GM18870 (cell line): ENCODE results near the gene DPH1.

Experiments
- ATAC-seq: cut with Tn5 transposase; IDR thresholded peaks from one replicate; pipeline ENCODE4 v1.9.1; 2021; ENCODE audit warnings: moderate library complexity; ENCODE audit not compliant: unreplicated experiment

DPH1 gene

GRCh38 chr17:2060681-2061440 lies 30.9 kb downstream of the DPH1 start:
- no peak for ATAC-seq

- ATAC-seq: no peak
Measured at GRCh38 chr17:2061441-2061958, 31.5 kb downstream of the DPH1 start.

- ATAC-seq: no peak
Measured at GRCh38 chr17:2062571-2063183, 32.7 kb downstream of the DPH1 start.

DNA sequence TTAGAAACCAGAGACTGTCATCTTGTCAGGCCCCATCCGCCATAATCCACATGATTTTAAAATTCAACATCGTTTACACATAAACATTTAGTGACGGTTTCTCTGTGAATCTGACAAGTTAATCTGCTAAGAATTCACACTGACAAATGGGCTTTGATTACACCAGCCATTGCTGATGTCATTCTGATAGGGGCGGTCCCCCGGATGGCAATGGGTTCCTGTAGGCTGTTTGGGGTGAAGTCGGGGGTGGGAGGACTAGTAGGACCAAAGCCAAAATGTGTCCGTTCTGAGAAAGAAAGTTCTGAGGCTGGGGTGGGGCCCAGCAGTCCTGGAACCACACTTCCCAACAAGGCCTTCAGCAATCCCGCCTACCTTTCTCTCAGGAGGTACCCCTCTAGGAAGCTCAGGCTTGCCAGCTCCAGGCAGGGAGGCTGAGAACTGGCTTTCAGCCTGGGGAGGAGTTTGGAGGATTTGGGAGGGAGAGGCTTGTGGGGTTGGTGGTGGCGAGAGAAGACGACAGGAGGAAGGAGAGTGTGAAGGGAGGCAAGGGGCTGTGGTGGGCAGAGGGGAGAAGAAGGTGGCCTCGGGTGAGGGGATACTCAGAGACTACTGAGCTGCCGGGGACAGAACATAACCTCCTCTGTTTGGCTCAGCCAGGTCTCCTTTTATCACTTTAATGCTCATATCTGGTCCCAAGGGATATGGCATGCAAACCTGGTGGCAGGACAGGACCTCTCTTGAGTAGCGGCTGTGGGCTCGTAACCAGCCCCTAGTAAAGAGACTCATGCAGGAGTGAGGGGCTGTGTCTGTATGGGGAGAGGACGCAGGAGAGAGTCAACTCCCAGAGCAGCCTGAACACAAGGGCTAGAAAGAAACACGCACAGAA lies 33.6 kb downstream of the DPH1 start:
- ATAC-seq: no peak

DNA sequence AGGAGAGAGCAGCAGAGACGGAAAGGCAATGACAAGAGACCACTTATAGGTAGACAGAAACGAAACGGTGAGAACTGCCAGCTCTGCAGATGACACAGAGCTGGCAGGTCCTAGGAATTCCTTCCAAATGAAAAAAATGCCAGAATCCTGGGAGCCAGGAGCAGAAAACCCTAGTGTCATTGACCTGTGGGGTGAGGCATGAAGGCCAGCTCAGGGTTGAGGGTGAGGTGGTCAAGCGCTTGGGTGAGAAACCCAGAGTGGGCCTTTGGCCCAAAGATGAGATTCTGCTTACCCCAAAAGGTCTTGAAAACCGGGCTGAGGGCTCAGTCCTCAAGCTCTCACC lies 34.2 kb downstream of the DPH1 start:
- no peak for ATAC-seq

DNA sequence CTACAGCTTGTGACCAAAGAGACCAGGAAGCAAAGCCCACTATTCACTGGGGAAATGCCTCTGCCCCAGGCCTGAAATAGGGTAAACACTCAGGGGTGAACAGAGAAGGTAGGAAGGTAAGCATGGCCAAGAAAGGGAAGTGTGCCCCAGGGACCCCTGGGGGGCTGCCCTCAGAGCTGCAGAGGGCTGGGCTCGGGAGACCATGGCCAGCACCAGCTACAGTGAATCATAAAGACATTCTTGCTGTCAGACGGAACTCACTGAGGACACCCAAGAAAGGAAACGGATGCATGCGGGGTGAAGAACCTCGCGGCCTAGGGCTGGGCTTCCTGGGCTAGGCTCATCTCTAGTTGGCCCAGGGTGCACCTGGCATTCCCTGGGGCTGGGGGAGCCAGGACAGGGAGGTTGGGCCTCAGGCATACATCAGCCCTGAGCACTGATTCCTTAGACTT lies 34.6 kb downstream of the DPH1 start:
- no peak for ATAC-seq

GRCh38 chr17:2064980-2065785 lies 35.2 kb downstream of the DPH1 start:
- ATAC-seq: no peak

DNA sequence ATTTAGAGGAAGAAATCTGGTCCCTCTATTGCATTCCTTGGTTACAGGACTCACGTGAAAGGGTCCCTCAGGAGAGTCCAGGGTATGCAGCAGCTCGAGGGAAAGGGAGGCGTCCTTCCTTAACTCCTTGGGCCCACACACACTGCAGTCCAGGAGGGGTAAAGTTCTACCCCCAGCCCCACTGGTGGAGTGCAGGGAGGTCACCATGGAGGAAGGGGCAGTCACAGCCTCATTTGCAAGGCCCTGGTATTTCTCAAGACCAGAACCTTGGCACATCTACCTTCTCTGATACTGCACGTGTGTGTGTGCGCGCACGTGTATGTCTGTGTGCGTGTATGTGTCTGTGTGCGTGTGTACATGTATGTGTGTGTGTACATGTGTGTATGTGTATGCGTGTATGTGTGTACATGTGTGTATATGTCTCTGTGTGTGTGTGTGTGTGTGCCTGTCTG lies 36.0 kb downstream of the DPH1 start:
- no peak for ATAC-seq

GRCh38 chr17:2067048-2067561 lies 37.2 kb downstream of the DPH1 start:
- ATAC-seq: no peak

- no peak for ATAC-seq
Measured at GRCh38 chr17:2067608-2068024, 37.7 kb downstream of the DPH1 start.

GRCh38 chr17:2068031-2068518 lies 38.1 kb downstream of the DPH1 start:
- ATAC-seq: no peak

- no peak for ATAC-seq
Measured at GRCh38 chr17:2068519-2069051, 38.6 kb downstream of the DPH1 start.

DNA sequence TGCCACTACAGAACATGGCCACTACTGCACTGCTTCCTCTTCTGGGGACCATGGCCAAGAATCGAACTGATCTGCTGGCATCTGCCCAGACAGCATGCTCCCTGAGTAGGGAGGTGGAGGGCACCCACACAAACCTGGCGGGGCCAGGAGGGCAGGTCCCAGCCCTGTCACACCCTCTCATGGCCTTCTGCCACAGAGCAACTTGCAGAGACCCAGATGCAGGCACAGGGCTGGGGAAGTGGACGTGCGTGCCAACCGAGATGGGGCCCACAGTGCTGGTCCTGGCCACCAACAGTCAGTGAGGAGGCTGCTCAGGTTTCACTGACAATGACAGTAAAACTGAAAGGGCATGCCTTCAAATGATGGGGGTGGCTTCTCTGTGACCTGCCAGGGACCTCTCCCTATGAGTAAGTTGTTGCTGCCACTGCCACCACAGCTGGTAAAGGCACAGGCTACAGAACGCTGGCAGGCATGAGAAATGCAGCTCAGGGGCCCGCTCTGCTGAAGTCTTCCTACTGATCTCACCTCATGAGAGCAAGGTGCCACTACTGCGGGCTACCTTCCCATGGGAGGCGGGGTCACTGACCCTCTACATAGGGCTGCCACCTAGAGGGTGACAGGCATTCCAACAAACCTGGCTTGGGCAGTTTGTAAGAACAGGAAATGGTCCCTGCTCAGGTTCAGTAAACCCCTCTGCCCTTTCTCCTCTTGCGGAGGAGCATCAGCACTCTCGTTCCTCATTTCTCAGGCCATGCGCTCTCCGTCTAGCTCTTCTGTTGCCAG lies 40.5 kb downstream of the DPH1 start:
- ATAC-seq: peak; percentile 85

GRCh38 chr17:2071024-2071385 lies 41.1 kb downstream of the DPH1 start:
- ATAC-seq: no peak

- ATAC-seq: no peak
Measured at GRCh38 chr17:2071455-2072281, 41.7 kb downstream of the DPH1 start.

- ATAC-seq: no peak
Measured at GRCh38 chr17:2074919-2075318, 45.0 kb downstream of the DPH1 start.

DNA sequence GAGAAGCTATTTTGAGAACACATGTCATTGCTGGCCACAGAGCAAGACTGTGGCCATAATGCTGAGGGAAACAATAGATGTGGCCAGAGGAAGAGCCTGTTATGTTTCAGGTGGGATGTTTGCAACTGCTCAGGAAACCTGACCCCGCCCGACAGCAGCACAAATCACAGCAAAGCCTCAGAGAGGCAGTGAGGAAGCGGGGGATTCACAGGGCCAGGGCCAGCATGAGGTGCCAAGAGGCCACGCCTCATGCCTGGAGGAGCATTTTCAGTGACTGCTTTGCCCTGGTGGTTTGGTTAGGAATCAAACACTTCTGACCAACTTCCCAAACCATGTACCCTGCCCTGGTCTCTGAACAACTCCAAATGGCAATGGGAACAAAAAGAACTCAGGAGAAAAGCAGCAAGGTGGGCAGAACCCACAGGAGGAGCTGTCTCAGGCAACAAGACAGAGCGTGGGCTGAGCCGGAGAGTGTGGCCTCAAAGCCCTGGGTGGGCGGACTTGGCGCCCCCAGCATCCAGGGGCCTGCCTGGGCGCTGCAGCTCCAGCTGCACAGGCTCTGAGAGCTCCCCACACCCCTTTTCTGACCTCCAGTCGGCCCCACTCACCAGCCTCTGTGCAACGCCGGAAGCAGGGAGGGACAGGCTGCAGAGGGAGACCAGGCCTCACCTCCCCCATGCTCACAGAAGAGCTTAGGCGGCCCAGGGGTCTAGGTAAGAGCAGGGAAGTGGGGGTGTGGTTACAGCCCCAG lies 45.6 kb downstream of the DPH1 start:
- no peak for ATAC-seq
